ENCODE data around the gene DIS3L2.

DIS3L2 gene

GRCh38 chr2:231960810-231961348 is 634 bp upstream of the DIS3L2 start:
- DNase-seq: no peak

DNA sequence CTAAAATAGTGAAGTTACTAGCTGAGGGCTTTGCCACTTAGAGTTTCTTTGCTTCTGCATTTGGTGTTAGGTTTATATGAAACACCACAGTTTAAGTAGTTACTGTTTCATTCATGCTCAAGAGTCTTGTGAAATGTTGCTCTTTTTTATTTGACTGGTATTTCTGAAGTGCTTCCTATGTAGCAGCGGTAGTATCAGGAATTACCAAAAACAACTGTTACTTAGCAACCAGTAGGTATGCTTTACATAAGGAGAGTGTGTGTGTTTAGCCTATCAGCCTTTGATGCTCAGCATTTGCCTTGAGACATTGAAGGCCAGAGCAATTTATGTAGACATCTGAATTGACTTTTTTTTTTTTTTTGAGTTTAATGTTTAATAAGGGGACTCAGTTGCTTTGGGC is 3.6 kb downstream of the DIS3L2 start:
- DNase-seq: peak; percentile 7

GRCh38 chr2:231966886-231967285 is 5.4 kb downstream of the DIS3L2 start:
- no peak for DNase-seq

DNA sequence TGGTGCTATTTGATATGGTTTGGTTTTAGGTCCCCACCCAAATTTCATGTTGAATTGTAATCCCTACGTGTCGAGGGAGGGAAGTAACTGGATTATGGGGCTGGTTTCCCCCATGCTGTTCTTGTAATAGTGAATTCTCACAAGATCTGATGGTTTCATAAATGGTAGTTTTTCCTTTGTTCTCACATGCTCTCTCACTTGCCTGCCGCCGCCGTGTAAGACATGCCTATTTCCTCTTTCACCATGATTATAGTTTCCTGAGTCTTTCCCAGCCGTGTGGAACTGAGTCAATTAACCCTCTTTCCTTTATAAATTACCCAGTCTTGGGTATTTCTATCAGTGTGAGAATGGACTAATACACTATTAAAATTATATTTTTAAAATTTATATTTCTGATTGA is 7.3 kb downstream of the DIS3L2 start:
- no peak for DNase-seq

- no peak for DNase-seq
Measured at GRCh38 chr2:231970461-231970860, 8.9 kb downstream of the DIS3L2 start.

DNA sequence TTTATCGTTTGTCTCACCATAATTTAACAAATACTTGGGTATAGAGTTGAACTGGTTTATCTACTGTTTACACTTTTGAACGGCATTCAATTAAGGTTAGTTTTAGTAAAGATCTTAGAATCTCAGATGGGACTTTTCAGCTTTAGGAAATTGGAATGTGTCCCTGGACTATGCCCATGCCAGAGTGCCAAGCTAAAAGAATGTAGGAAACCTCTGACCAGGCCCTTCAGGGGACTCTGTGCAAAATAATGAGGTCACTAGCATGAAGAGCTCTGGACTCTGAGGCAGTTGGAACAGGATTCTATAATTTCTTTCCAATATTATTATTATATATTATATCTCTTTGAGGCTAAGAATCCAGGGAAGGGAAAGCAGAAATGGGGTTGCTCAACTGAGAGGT is 13.5 kb downstream of the DIS3L2 start:
- no peak for DNase-seq

GRCh38 chr2:231977430-231977829 is 15.9 kb downstream of the DIS3L2 start:
- DNase-seq: no peak

GRCh38 chr2:231984992-231985391 is 23.5 kb downstream of the DIS3L2 start:
- no peak for DNase-seq

GRCh38 chr2:231985823-231986261 is 24.3 kb downstream of the DIS3L2 start:
- no peak for DNase-seq

DNA sequence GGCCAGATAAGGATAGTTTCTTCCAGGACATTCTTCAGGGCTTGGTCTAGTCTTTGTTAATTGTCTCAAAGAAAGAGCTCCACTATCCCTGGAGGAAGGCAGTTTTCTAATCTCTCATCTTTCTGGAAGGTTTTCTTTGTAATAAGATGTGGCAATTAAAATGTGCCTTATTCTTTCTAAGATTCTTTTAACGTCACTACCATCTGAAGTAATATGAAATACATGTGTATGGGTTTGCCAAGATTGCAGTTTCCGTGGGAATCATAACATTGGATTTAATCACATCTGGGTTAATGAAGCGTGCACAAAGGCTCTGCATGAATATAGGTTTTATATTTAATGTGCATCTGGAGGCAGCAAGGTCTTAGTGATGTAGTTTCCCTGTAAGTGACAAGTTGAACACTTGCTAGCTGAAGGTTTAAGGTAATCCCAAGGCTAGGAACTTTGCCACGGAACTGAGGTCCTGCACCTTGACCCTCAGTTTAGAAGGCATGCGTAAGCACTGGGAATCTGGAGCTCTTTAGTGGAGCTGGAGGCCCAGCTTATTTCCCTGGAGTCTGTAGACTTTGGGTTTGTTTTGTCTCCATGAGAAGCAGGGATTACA is 25.7 kb downstream of the DIS3L2 start:
- no peak for DNase-seq

- DNase-seq: no peak
Measured at GRCh38 chr2:231988179-231988866, 26.8 kb downstream of the DIS3L2 start.

GRCh38 chr2:231991664-231992063 is 30.2 kb downstream of the DIS3L2 start:
- DNase-seq: no peak

- DNase-seq: no peak
Measured at GRCh38 chr2:231992888-231993287, 31.4 kb downstream of the DIS3L2 start.

DNA sequence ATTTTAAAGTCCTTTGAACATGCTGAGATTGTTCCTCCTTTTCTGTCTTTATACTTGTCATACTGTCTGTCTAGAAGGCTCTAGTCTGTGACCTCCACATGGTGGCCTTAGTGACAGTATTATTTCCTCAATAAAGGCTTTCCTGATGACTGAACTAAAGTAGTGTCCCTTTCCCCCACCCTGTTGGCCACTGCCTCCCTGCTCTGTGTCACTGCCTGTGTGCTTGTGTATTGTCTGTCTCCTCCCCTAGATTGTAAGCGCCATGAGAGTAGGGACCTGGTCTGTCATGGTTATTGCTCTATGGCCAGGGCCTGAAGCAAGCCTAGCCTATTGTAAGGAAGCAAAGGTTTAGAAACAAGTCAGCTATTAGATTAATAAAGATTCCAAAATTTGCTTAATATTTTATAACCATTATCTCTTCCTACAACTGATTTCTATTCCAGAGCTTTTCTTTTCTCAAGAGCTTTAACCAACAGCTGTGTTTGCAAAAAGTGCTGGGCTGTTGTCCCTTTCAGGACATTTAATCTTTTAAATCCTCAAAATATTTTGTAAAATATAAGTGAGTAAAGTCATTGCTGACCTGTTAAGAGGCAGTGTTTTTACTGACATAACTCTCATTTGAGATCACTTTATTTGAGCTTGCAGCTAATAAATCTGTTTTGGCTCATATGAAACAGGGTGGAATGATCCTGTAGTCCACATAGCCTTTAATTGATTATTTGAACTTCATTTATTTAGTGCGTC is 35.5 kb downstream of the DIS3L2 start:
- no peak for DNase-seq

DNA sequence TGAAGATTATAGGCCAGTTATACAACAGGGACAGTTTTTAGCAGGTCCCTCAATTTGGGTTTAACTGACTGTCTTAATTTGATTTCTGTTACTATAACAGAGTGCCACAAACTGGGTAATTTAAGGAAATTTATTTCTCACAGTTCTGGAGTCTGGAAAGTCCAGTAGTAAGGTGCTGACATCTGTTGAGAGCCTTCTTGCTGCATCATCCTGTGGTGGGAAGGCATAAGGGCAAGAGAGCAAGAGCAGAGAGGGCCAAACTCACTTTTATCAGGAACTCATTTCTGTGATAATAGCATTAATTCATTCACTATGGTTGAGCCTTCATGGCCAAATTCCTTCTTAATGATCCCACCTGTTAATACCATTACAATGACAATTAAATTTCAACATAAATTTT is 36.5 kb downstream of the DIS3L2 start:
- no peak for DNase-seq

- no peak for DNase-seq
Measured at GRCh38 chr2:232000439-232000838, 38.9 kb downstream of the DIS3L2 start.

GRCh38 chr2:232001073-232001472 is 39.6 kb downstream of the DIS3L2 start:
- DNase-seq: no peak

- no peak for DNase-seq
Measured at GRCh38 chr2:232006253-232006652, 44.7 kb downstream of the DIS3L2 start.

DNA sequence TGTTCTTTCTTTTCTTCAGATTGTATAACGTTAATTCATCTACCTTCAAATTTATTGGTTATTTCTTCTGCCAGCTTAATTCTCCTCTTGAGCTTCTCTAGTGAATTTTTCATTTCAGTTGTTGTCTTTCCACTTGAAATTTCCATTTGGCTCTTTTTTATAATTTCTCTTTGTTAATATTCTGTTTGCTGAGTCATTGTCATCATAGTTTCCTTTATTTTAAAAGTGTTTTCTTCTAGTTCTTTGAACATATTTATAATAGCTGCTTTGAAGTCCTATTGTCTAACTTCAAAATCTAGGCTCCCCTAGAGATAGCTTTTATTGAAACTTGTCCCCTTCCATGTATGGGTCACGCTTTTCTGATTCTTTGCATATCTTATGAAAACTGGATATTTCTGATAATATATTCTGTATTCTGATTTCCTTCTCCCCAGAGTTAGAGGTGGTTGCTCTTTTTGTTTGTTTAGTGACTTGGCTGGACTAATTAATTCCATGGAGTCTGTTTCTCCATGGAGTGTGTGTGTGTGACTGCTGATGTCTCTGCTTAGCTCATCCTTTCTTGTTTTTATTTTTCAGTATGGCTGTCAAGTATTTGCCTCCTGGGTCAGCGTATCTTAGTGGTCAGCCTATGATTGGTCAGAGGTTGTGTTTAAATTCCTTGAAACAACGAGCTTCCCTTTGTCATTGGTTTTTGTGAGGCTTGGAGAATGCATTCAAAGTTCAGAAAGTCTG is 47.6 kb downstream of the DIS3L2 start:
- DNase-seq: no peak

DNA sequence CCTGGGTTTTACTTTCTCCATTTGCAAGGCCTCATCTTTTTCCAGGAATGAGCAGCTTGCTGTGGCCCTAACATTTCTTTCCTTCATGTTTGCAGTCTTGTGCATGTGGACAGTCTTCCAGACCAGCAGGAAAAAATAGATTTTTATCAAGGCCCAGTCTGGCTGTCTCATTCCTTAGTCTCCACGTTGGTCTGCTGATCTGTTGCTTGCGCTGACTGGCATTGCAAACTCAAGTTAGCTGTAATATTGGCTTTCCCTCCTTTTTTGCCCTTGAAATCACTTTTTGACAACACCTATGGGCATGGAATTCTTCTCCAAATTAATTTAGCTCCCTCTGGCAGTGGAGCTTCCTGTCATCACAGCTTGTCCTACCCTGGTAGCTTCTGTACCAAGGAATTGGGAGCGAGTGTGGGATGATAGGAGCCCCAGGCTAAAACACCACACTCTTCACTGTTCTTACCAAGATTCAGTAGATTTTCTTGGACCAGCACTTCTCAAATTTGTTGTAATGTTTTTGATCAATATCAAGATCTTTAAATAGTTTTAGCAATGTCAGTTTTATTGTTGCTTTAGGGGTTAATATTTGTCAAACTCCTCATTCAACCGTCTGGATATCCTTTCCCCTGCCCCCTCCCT is 48.2 kb downstream of the DIS3L2 start:
- DNase-seq: no peak

GRCh38 chr2:232013701-232014353 is 52.3 kb downstream of the DIS3L2 start:
- DNase-seq: no peak

DNA sequence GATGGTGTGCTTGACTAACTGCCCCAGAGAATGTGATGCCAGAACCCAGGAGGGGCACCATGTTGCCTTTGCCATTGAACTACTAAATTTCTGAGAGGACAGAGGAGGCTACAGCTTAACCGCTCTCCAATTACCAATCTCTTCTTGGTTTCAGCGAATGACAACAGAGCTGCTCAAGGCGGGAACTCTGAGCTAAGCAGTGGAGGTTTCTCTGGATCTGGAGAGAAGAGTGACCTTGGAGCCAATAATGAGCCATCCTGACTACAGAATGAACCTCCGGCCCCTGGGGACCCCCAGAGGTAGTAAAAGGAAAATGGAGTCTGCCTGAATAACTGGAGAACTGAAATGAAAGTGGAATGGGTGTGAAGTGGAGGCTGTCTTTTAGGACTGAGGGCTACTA is 53.2 kb downstream of the DIS3L2 start:
- no peak for DNase-seq
